Esophagus squamous epithelium (tissue), 5 donors: Measurements from ENCODE around the gene RCAN2. TPM values are rescaled to one million over a fixed set of nuclear protein-coding genes. Genes with fewer than 3 reads are reported as not detected.

ENCODE experiments used
- DNase-seq: peaks from one replicate; lab custom pipeline; 2025; lab: John Stamatoyannopoulos, UW
- H3K27ac ChIP-seq, 4 donors: fragments of 200-600 bp; sonication (generic); one replicate each; pipeline ENCODE4 v1.5.1; 2016 to 2019; ENCODE audit warnings: mild to moderate bottlenecking in 1 of 4
- H3K27me3 ChIP-seq, 4 donors: fragments of 200-600 bp; sonication (generic); 1 replicate in 3 of 4; 2 replicates in 1 of 4; pipeline versions ENCODE4 v1.5.1 to v1.6.0; 2017 to 2021; ENCODE audit warnings: antibody characterized with exemption in 1 of 4
- H3K36me3 ChIP-seq, 3 donors: fragments of 200-600 bp; sonication (generic); one replicate each; pipeline ENCODE4 v1.5.1; 2016 to 2019
- H3K4me1 ChIP-seq, 3 donors: fragments of 200-600 bp; sonication (generic); one replicate each; pipeline ENCODE4 v1.5.1; 2017 to 2019
- H3K4me3 ChIP-seq, 4 donors: fragments of 200-600 bp; sonication (generic); 1 replicate in 3 of 4; 2 replicates in 1 of 4; pipeline ENCODE4 v1.5.1; 2016 to 2019; ENCODE audit warnings: mild to moderate bottlenecking in 2 of 4, moderate library complexity in 1 of 4
- H3K9me3 ChIP-seq, 3 donors: fragments of 200-600 bp; sonication (generic); one replicate each; pipeline ENCODE4 v1.5.1; 2016 to 2019
- CTCF ChIP-seq, 6 experiments: fragments of 450-650 bp in 4 of 6; fragments of 200-600 bp in 2 of 6; sonication (generic) in 2 of 6; IDR thresholded peaks; one replicate each; pipeline ENCODE4 v1.5.1; 2016 to 2019; ENCODE audit warnings: antibody characterized with exemption in 6 of 6, mild to moderate bottlenecking in 4 of 6, moderate library complexity in 4 of 6
- POLR2A ChIP-seq, 4 donors: fragments of 450-650 bp; IDR thresholded peaks; one replicate each; pipeline ENCODE4 v1.6.1; 2017; ENCODE audit warnings: antibody characterized with exemption in 4 of 4, mild to moderate bottlenecking in 4 of 4, moderate library complexity in 3 of 4
- whole genome bisulfite sequencing, 2 donors: methylation state at CpG; one replicate each; pipeline ENCODE4 v1.1.5; 2018; 5-methylcytosine and 5-hydroxymethylcytosine counted together
- intact Hi-C: fragments of 100-400 bp; cut with DNase I; formaldehyde crosslinking; loops from one replicate; pipeline ENCODE4 v1.15.0; 2022
- total RNA-seq, 4 donors: library from RNA; depleted of rRNA; stranded (reverse); fragments of >200 nt; gene quantifications; one replicate each; pipeline ENCODE4 v1.1.0, GENCODE V29; 2016
- donor health status: DM: yes; HTN: yes; CAD: no.

The RCAN2 gene
- total RNA-seq, 4 donors from 2014 or later, result 1.4 to 12.4 (median 4.0) TPM

GRCh38 chr6:46329568-46329967 lies 161.7 kb downstream of the RCAN2 start:
- intact Hi-C loops, result no loop called here
- no peaks in the 10 kb centered on the region for H3K36me3 ChIP-seq
- 35 to 44% methylated on average over 2 of the region's 2 CpGs for whole genome bisulfite sequencing, 2 donors
- no peak overlapping the region for H3K27ac ChIP-seq
- H3K4me3 ChIP-seq, result no peak overlapping the region
- no peak for DNase-seq
- TF ChIP-seq CTCF (IDR thresholded peaks at IDR 0.05), result no peak
- TF ChIP-seq POLR2A (IDR thresholded peaks at IDR 0.05), result no peak
- H3K4me1 ChIP-seq, result peaks cover 0 to 10% (median 0%) of the 10 kb centered on the region in 3 donors
- no peaks in the 10 kb centered on the region for H3K9me3 ChIP-seq
- H3K27me3 ChIP-seq, result no peaks in the 10 kb centered on the region

- no peak for TF ChIP-seq POLR2A (IDR thresholded peaks at IDR 0.05)
- TF ChIP-seq CTCF (IDR thresholded peaks at IDR 0.05), result no peak
- no peak overlapping the region for H3K4me3 ChIP-seq
- WGBS, 2 donors, result 28 to 34% methylated on average over 3 of the region's 3 CpGs
- no peaks in the 10 kb centered on the region for H3K27me3 ChIP-seq
- peaks cover 0 to 20% (median 0%) of the 10 kb centered on the region in 3 donors for H3K4me1 ChIP-seq
- no peak overlapping the region for H3K27ac ChIP-seq
- H3K36me3 ChIP-seq, result no peaks in the 10 kb centered on the region
- intact Hi-C loops, result no loop called here
- no peak for DNase-seq
- H3K9me3 ChIP-seq, result no peaks in the 10 kb centered on the region
Observed at GRCh38 chr6:46327779-46328178, 163.5 kb downstream of the RCAN2 start.

- TF ChIP-seq POLR2A (IDR thresholded peaks at IDR 0.05) (no peak), CTCF (IDR thresholded peaks at IDR 0.05) (no peak)
- Histone ChIP-seq H3K4me3 (no peak overlapping the region), H3K27ac (no peak overlapping the region), H3K36me3 (no peaks in the 10 kb centered on the region), H3K27me3 (no peaks in the 10 kb centered on the region), H3K4me1 (peaks cover 0 to 20% (median 0%) of the 10 kb centered on the region in 3 donors), H3K9me3 (no peaks in the 10 kb centered on the region)
- DNase-seq, result no peak
- 43 to 44% methylated on average over 18 to 21 of the region's 21 CpGs for WGBS, 2 donors
- intact Hi-C loops, result no loop called here
Observed at GRCh38 chr6:46325561-46326530, 165.4 kb downstream of the RCAN2 start.

GRCh38 chr6:46324706-46325105 lies 166.5 kb downstream of the RCAN2 start:
- DNase-seq, result no peak
- no peak overlapping the region for H3K27ac ChIP-seq
- no peak overlapping the region for H3K4me3 ChIP-seq
- peaks cover 0 to 20% (median 0%) of the 10 kb centered on the region in 3 donors for H3K4me1 ChIP-seq
- H3K36me3 ChIP-seq, result no peaks in the 10 kb centered on the region
- H3K9me3 ChIP-seq, result no peaks in the 10 kb centered on the region
- no peak for TF ChIP-seq POLR2A (IDR thresholded peaks at IDR 0.05)
- TF ChIP-seq CTCF (IDR thresholded peaks at IDR 0.05), result no peak
- intact Hi-C loops, result no loop called here
- 53 to 56% methylated on average over 2 of the region's 2 CpGs for WGBS, 2 donors
- no peaks in the 10 kb centered on the region for H3K27me3 ChIP-seq

GRCh38 chr6:46323966-46324622 lies 167.2 kb downstream of the RCAN2 start:
- Histone ChIP-seq H3K27ac (no peak overlapping the region), H3K4me3 (no peak overlapping the region)
- DNase-seq, result no peak

More at GRCh38 chr6:46323966-46324622, 167.2 kb downstream of the RCAN2 start:
- intact Hi-C loops, result no loop called here
- Histone ChIP-seq H3K36me3 (no peaks in the 10 kb centered on the region), H3K4me1 (peaks cover 0 to 20% (median 0%) of the 10 kb centered on the region in 3 donors), H3K9me3 (no peaks in the 10 kb centered on the region), H3K27me3 (no peaks in the 10 kb centered on the region)
- 63% methylated on average over 2 to 3 of the region's 3 CpGs for WGBS, 2 donors
- TF ChIP-seq POLR2A (IDR thresholded peaks at IDR 0.05), result no peak
- no peak for TF ChIP-seq CTCF (IDR thresholded peaks at IDR 0.05)
